Measurements from ENCODE around the gene FPGS.
A peak's percentile ranks its signal among the peaks of the same experiment; 100 is the strongest.
"Not testable (repeated sequence)": the region's sequence is repeated elsewhere in the genome, so short reads cannot be mapped to it uniquely, and the experiment has no call there.

FPGS gene

GRCh38 chr9:127802576-127803443, at the start of gene FPGS:
TSS of gene FPGS (plus strand) at chr9:127802882. CDS start at chr9:127802925, 43 bp downstream.
- TF ChIP-seq CTCF (IDR thresholded peaks at IDR 0.05; ENCODE audit: borderline replicate concordance, insufficient read depth, low read depth, low read length) = no peak

GRCh38 chr9:127753148-127753547, 49.5 kb upstream of the FPGS start:
- H3K4me3 ChIP-seq (ENCODE audit: low read depth, low read length) = no peak overlapping the region
- no peak for TF ChIP-seq CTCF (IDR thresholded peaks at IDR 0.05; ENCODE audit: borderline replicate concordance, insufficient read depth, low read depth, low read length)

More at GRCh38 chr9:127802576-127803443, at the start of gene FPGS:
- H3K4me3 ChIP-seq (ENCODE audit: low read depth, low read length) = peak within 1 kb of the TSS; percentile 61

- TF ChIP-seq CTCF (IDR thresholded peaks at IDR 0.05; ENCODE audit: borderline replicate concordance, insufficient read depth, low read depth, low read length) = no peak
- no peak overlapping the region for H3K4me3 ChIP-seq (ENCODE audit: low read depth, low read length)
These were observed 49.1 kb upstream of the FPGS start for GRCh38 chr9:127753622-127754021.

GRCh38 chr9:127754099-127755060, 48.3 kb upstream of the FPGS start:
- TF ChIP-seq CTCF (IDR thresholded peaks at IDR 0.05; ENCODE audit: borderline replicate concordance, insufficient read depth, low read depth, low read length) = no peak
- H3K4me3 ChIP-seq (ENCODE audit: low read depth, low read length) = no peak overlapping the region

GRCh38 chr9:127755061-127756060, 47.3 kb upstream of the FPGS start:
- no peak for TF ChIP-seq CTCF (IDR thresholded peaks at IDR 0.05; ENCODE audit: borderline replicate concordance, insufficient read depth, low read depth, low read length)
- no peak overlapping the region for H3K4me3 ChIP-seq (ENCODE audit: low read depth, low read length)

GRCh38 chr9:127756233-127756632, 46.4 kb upstream of the FPGS start:
- TF ChIP-seq CTCF (IDR thresholded peaks at IDR 0.05; ENCODE audit: borderline replicate concordance, insufficient read depth, low read depth, low read length) = no peak
- H3K4me3 ChIP-seq (ENCODE audit: low read depth, low read length) = no peak overlapping the region

GRCh38 chr9:127756776-127757175, 45.9 kb upstream of the FPGS start:
- not testable (repeated sequence) for H3K4me3 ChIP-seq (ENCODE audit: low read depth, low read length)
